K562 (cell line): ENCODE results near the gene TRERF1. TPM values are rescaled to one million over a fixed set of nuclear protein-coding genes. Genes with fewer than 3 reads are reported as not detected.

ENCODE experiments used
- ATF3 ChIP-seq, 2 experiments: fragments of 450-650 bp in 1 of 2; sonication (generic) in 1 of 2; formaldehyde crosslinking in 1 of 2; IDR thresholded peaks in 1 of 2; conservative IDR thresholded peaks in 1 of 2; 2 replicates each; pipeline versions ENCODE4 v1.6.1 to v1.8.1; 2016 to 2023; ENCODE audit warnings: mild to moderate bottlenecking in 2 of 2, moderate library complexity in 2 of 2, inconsistent platforms in 1 of 2, missing genetic modification reagents in 1 of 2
- BCOR ChIP-seq: fragments of 450-650 bp; IDR thresholded peaks from 2 replicates; pipeline ENCODE4 v1.6.1; 2016
- BHLHE40 ChIP-seq: IDR thresholded peaks from 2 replicates; pipeline ENCODE4 v1.6.1; 2011; ENCODE audit warnings: low read length, improper control_type of control experiment
- CREM ChIP-seq: IDR thresholded peaks from 2 replicates; pipeline ENCODE4 v1.6.1; 2014; ENCODE audit warnings: antibody characterized with exemption, low read depth
- E2F5 ChIP-seq: sonication (generic); formaldehyde crosslinking; IDR thresholded peaks from 2 replicates; pipeline ENCODE4 v1.8.0; 2022; ENCODE audit warnings: mild to moderate bottlenecking, missing genetic modification reagents
- FOS ChIP-seq: IDR thresholded peaks from 3 replicates; pipeline ENCODE4 v1.6.1; 2011; ENCODE audit not compliant: insufficient read length; ENCODE audit errors: extremely low read depth
- FOSL1 ChIP-seq: fragments of 200-800 bp; sonication (Bioruptor generic); conservative IDR thresholded peaks from 2 replicates; pipeline ENCODE4 v1.6.1; 2016; ENCODE audit warnings: missing genetic modification characterization, missing compliant biosample characterization
- FOXJ3 ChIP-seq: sonication (generic); formaldehyde crosslinking; IDR thresholded peaks from 2 replicates; pipeline ENCODE4 v1.4.0; 2020; ENCODE audit warnings: mild to moderate bottlenecking, missing genetic modification reagents
- KAT2B ChIP-seq: IDR thresholded peaks from one replicate; pipeline ENCODE4 v1.6.1; 2012; ENCODE audit warnings: low read depth, mild to moderate bottlenecking, control low read depth, inconsistent platforms, low read length, moderate library complexity
- MBD1 ChIP-seq: fragments of 250-450 bp; sonication (Bioruptor Pico); IDR thresholded peaks from 2 replicates; pipeline ENCODE4 v1.8.0; 2022; ENCODE audit warnings: inconsistent platforms
- MCM5 ChIP-seq: fragments of 450-650 bp; IDR thresholded peaks from 2 replicates; pipeline ENCODE4 v1.6.1; 2016; ENCODE audit warnings: low read depth
- MEF2A ChIP-seq: IDR thresholded peaks from 2 replicates; pipeline ENCODE4 v1.6.1; 2011; ENCODE audit warnings: low read depth, mild to moderate bottlenecking, low read length, moderate library complexity; ENCODE audit not compliant: control insufficient read depth
- NR2C2 ChIP-seq, 2 experiments: fragments of 200-800 bp in 1 of 2; sonication (Bioruptor generic) in 1 of 2; sonication (generic) in 1 of 2; formaldehyde crosslinking in 1 of 2; IDR thresholded peaks; 2 replicates each; pipeline versions ENCODE4 v1.6.1 to v1.8.0; 2016 to 2022; ENCODE audit warnings: mild to moderate bottlenecking in 1 of 2, missing compliant biosample characterization in 1 of 2, missing genetic modification characterization in 1 of 2, missing genetic modification reagents in 1 of 2
- PCBP1 ChIP-seq: fragments of 200-400 bp; formaldehyde crosslinking; IDR thresholded peaks from 2 replicates; pipeline ENCODE4 v1.6.1; 2018; ENCODE audit warnings: mild to moderate bottlenecking, low read depth, low read length; ENCODE audit not compliant: poor library complexity, severe bottlenecking
- POU5F1 ChIP-seq: fragments of 150-350 bp; IDR thresholded peaks from 2 replicates; pipeline ENCODE4 v1.6.1; 2014; ENCODE audit warnings: borderline replicate concordance, low read length, low read depth, mild to moderate bottlenecking; ENCODE audit not compliant: partially characterized antibody
- PYGO2 ChIP-seq: fragments of 450-650 bp; IDR thresholded peaks from 2 replicates; pipeline ENCODE4 v1.6.1; 2016; ENCODE audit warnings: mild to moderate bottlenecking, missing genetic modification characterization, moderate library complexity, missing compliant biosample characterization
- TCF3 ChIP-seq: sonication (generic); formaldehyde crosslinking; IDR thresholded peaks from 2 replicates; pipeline ENCODE4 v1.4.0; 2020; ENCODE audit warnings: mild to moderate bottlenecking, missing genetic modification reagents
- TOE1 ChIP-seq, 2 experiments: fragments of 450-650 bp in 1 of 2; sonication (generic) in 1 of 2; formaldehyde crosslinking in 1 of 2; IDR thresholded peaks; 2 replicates each; pipeline versions ENCODE4 v1.7.1 to v1.8.0; 2016 to 2022; ENCODE audit warnings: borderline replicate concordance in 2 of 2, mild to moderate bottlenecking in 2 of 2, antibody characterized with exemption in 1 of 2, inconsistent platforms in 1 of 2, low read depth in 1 of 2, missing genetic modification reagents in 1 of 2, moderate library complexity in 1 of 2
- ZBTB43 ChIP-seq: sonication (generic); formaldehyde crosslinking; IDR thresholded peaks from 2 replicates; pipeline ENCODE4 v1.8.0; 2023; ENCODE audit warnings: mild to moderate bottlenecking, missing genetic modification reagents
- ZNF174 ChIP-seq: fragments of 250-450 bp; sonication (Bioruptor Pico); IDR thresholded peaks from 2 replicates; pipeline ENCODE4 v1.4.0; 2020; ENCODE audit warnings: mild to moderate bottlenecking
- ZNF3 ChIP-seq: fragments of 250-450 bp; sonication (Bioruptor Pico); IDR thresholded peaks from 2 replicates; pipeline ENCODE4 v1.5.0; 2021; ENCODE audit warnings: mild to moderate bottlenecking, moderate library complexity
- ZNF347 ChIP-seq: fragments of 450-650 bp; formaldehyde crosslinking; IDR thresholded peaks from 2 replicates; pipeline ENCODE4 v1.4.0; 2020; ENCODE audit warnings: low read depth, mild to moderate bottlenecking, moderate library complexity
- ZNF436 ChIP-seq: fragments of 250-450, 450-650 bp; sonication (Bioruptor Pico); formaldehyde crosslinking; IDR thresholded peaks from 2 replicates; pipeline ENCODE4 v1.7.0; 2020; ENCODE audit warnings: mild to moderate bottlenecking
- ZNF507 ChIP-seq: conservative IDR thresholded peaks from 2 replicates; pipeline ENCODE4 v1.6.1; 2017; ENCODE audit warnings: missing genetic modification characterization, missing compliant biosample characterization
- polyA plus RNA-seq, 8 experiments: library from polyadenylated mRNA; depleted of rRNA in 4 of 8; stranded (reverse) in 5 of 8; unstranded in 3 of 8; fragments of >200 nt; fragmentation: Nextera tagmentation in 2 of 8; fragmentation: Illumina TruSeq in 1 of 8; extraction: Ambion mirVana in 2 of 8; extraction: Trizol in 1 of 8; gene quantifications; 2 replicates each; pipeline versions ENCODE4 v1.2.1 to v1.2.3, GENCODE V29; 2011 to 2014; ENCODE audit warnings: inconsistent platforms in 1 of 8, missing spikeins in 1 of 8
- total RNA-seq, 7 experiments: library from RNA; depleted of rRNA in 6 of 7; stranded (reverse); fragments of >200 nt in 6 of 7; fragmentation: Illumina TruSeq in 2 of 7; extraction: Trizol in 2 of 7; gene quantifications; 2 replicates each; pipeline versions ENCODE4 v1.2.1 to v1.2.3, GENCODE V29; 2011 to 2021; ENCODE audit warnings: low replicate concordance in 1 of 7

The TRERF1 gene
- total and polyA plus RNA-seq, 9 of the 15 experiments (the other 6 are each of a cell fraction or from before 2014, with no cell fraction given), result 0.04 to 0.20 (median 0.07) TPM; not detected in 3

GRCh38 chr6:42190554-42191183, 261.1 kb downstream of the TRERF1 start (continued):
- no peak for TF ChIP-seq ZBTB43 (CRISPR knock-in tag)
- no peak for TF ChIP-seq ZNF347
- TF ChIP-seq ZNF174 (CRISPR knock-in tag), result no peak
- TF ChIP-seq POU5F1, result no peak
- TF ChIP-seq PYGO2 (tag), result no peak
- no peak for TF ChIP-seq MBD1 (CRISPR knock-in tag)
- TF ChIP-seq E2F5, result no peak
- no peak for TF ChIP-seq ZNF436
- no peak for TF ChIP-seq BHLHE40
- TF ChIP-seq TOE1 (IDR thresholded peaks at IDR 0.05; ENCODE audit: borderline replicate concordance), result no peak
- TF ChIP-seq TOE1 (CRISPR knock-in tag; IDR thresholded peaks at IDR 0.05; ENCODE audit: borderline replicate concordance, low read depth), result no peak
- TF ChIP-seq PCBP1, result no peak
- TF ChIP-seq ATF3 (IDR thresholded peaks at IDR 0.05), result peak; percentile 77
- TF ChIP-seq ATF3 (CRISPR knock-in tag; conservative IDR thresholded peaks at IDR 0.05), result no peak
- TF ChIP-seq MEF2A, result no peak
- no peak for TF ChIP-seq ZNF507 (tag)
- TF ChIP-seq ZNF3 (CRISPR knock-in tag), result no peak
- TF ChIP-seq FOXJ3 (CRISPR knock-in tag), result no peak
- peak; percentile 5 for TF ChIP-seq FOS
- TF ChIP-seq KAT2B, result no peak
- TF ChIP-seq NR2C2 (CRISPR knock-in tag; IDR thresholded peaks at IDR 0.05), result no peak
- no peak for TF ChIP-seq NR2C2 (tag; IDR thresholded peaks at IDR 0.05)
- TF ChIP-seq TCF3 (CRISPR knock-in tag), result peak; percentile 18; the same call in 1 of the 2 replicates
- TF ChIP-seq CREM, result no peak
- TF ChIP-seq BCOR, result no peak
- peak; percentile 54 for TF ChIP-seq FOSL1 (tag)
- TF ChIP-seq MCM5, result no peak
